Loucy (cell line): ENCODE measurements around the gene SMARCD3.
A peak's percentile ranks its signal among the peaks of the same experiment; 100 is the strongest.

Source experiments
- H2AFZ ChIP-seq: fragments of 200-600 bp; sonication (generic); 2 replicates; pipeline ENCODE4 v1.6.0; 2016; ENCODE audit warnings: antibody characterized with exemption, mild to moderate bottlenecking, low read length, moderate library complexity
- H3F3A ChIP-seq: fragments of 200-600 bp; 2 replicates; pipeline ENCODE4 v1.6.0; 2016; ENCODE audit warnings: antibody characterized with exemption, low read depth, mild to moderate bottlenecking
- H3K27me3 ChIP-seq: fragments of 200-600 bp; sonication (generic); 2 replicates; pipeline ENCODE4 v1.6.1; 2014; ENCODE audit warnings: low read length, mild to moderate bottlenecking; ENCODE audit not compliant: insufficient read depth, poor library complexity, severe bottlenecking
- H3K36me3 ChIP-seq: fragments of 200-600 bp; sonication (generic); 2 replicates; pipeline ENCODE4 v1.6.1; 2016; ENCODE audit warnings: low read length; ENCODE audit not compliant: insufficient read depth
- H3K4me1 ChIP-seq: fragments of 200-600 bp; sonication (generic); 2 replicates; pipeline ENCODE4 v1.5.1; 2014; ENCODE audit warnings: low read length, mild to moderate bottlenecking; ENCODE audit not compliant: insufficient read depth, poor library complexity, severe bottlenecking
- H3K4me2 ChIP-seq: fragments of 200-600 bp; sonication (generic); 2 replicates; pipeline ENCODE4 v1.6.0; 2014; ENCODE audit warnings: antibody characterized with exemption, low read length, low read depth, mild to moderate bottlenecking; ENCODE audit not compliant: poor library complexity, severe bottlenecking
- H3K4me3 ChIP-seq: fragments of 200-600 bp; sonication (generic); 2 replicates; pipeline ENCODE4 v1.5.1; 2014; ENCODE audit warnings: low read length, mild to moderate bottlenecking, mixed read lengths; ENCODE audit not compliant: poor library complexity, severe bottlenecking
- H3K79me2 ChIP-seq: fragments of 200-600 bp; sonication (generic); 2 replicates; pipeline ENCODE4 v1.6.1; 2014; ENCODE audit warnings: low read length; ENCODE audit not compliant: insufficient read depth
- H3K9ac ChIP-seq: fragments of 200-600 bp; sonication (generic); 2 replicates; pipeline ENCODE4 v1.6.0; 2014; ENCODE audit warnings: mild to moderate bottlenecking, low read depth, low read length, moderate library complexity; ENCODE audit not compliant: poor library complexity, severe bottlenecking
- H3K9me2 ChIP-seq: fragments of 200-600 bp; sonication (generic); replicated peaks from 2 replicates; pipeline ENCODE4 v1.6.1; 2016; ENCODE audit warnings: low read depth, low read length, mixed read lengths
- H3K9me3 ChIP-seq: fragments of 200-600 bp; sonication (generic); 2 replicates; pipeline ENCODE4 v1.6.1; 2014; ENCODE audit warnings: mild to moderate bottlenecking, antibody characterized with exemption, low read length, low read depth; ENCODE audit not compliant: insufficient read depth
- H4K20me1 ChIP-seq: fragments of 200-600 bp; sonication (generic); 2 replicates; pipeline ENCODE4 v1.6.0; 2014; ENCODE audit warnings: antibody characterized with exemption, low read length, mild to moderate bottlenecking; ENCODE audit not compliant: insufficient read depth, poor library complexity, severe bottlenecking
- EZH2phosphoT487 ChIP-seq: fragments of 200-600 bp; IDR thresholded peaks from 2 replicates; pipeline ENCODE4 v1.6.1; 2018; ENCODE audit warnings: antibody characterized with exemption, mild to moderate bottlenecking, moderate library complexity, borderline replicate concordance
- TF ChIP-seq, protein P1 (sequence below): fragments of 200-600 bp; sonication (generic); conservative IDR thresholded peaks from 2 replicates; pipeline ENCODE4 v1.5.1; 2014; ENCODE audit warnings: mild to moderate bottlenecking, antibody characterized with exemption, low read length

The SMARCD3 gene

DNA sequence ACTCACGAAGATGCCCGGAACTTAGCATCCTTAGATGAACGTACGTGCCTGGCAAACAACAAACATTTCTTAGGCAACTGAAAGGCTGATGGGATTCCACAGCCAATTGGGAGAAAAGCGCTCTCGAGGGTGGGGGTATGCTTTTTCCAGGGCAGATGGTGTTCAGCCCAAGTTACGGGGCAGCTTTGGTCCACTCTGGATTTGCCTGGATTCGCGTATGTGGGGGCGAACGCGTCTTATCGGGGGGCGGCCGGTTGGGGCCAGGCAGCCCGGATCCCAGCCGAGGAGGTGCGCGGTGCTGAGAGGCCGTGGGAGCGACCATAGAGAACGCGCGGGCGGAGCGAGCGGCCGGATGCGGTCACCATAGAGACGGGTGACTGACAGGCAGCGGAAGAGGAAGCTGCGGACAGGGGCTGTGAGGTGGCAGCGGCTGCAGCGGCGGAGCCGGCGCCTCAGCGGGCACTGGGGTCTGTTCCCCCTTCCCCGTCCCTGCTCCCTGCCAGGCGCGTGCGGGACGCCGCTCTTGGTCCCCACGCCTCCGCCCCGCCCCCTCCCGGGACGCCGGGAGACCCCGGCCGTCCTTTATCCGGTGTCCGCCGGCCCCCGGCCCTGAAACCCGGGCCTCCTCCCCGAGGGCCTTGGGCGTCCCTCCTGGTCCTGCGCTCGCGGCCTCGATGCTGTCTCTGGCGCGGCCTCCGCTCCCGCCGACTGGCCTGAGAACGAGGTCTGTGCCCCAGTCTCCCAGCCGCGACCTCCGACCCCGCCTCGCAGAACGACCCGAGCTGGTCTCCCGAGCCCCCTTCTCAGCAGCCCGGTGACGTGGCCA, 16.2 kb downstream of the SMARCD3 start, which contains the start of gene CHPF2:
Gene CHPF2, plus strand, starts transcription at position 393 of the 826 bp plus-strand sequence. CDS start 1,529 bp downstream, outside the sequence.
- Histone ChIP-seq H3K4me1 (peaks cover 28% of the 10 kb centered on the region), H3K79me2 (peaks cover 45% of the 10 kb centered on the region), H3K9me3 (no peaks in the 10 kb centered on the region), H3K4me2 (peak within 1 kb of the TSS; percentile 91), H3K9ac (peak within 1 kb of the TSS; percentile 99), H3K36me3 (peaks cover 6% of the 10 kb centered on the region; the same call in 1 of the 2 replicates), H3K27me3 (peaks cover 5% of the 10 kb centered on the region), H3K9me2 (no peaks in the 10 kb centered on the region), H3F3A (no peaks in the 10 kb centered on the region), H3K4me3 (peak within 1 kb of the TSS; percentile 99), H4K20me1 (peaks cover 38% of the 10 kb centered on the region), H2AFZ (peak within 1 kb of the TSS; percentile 96)
- TF ChIP-seq, protein P1, sequence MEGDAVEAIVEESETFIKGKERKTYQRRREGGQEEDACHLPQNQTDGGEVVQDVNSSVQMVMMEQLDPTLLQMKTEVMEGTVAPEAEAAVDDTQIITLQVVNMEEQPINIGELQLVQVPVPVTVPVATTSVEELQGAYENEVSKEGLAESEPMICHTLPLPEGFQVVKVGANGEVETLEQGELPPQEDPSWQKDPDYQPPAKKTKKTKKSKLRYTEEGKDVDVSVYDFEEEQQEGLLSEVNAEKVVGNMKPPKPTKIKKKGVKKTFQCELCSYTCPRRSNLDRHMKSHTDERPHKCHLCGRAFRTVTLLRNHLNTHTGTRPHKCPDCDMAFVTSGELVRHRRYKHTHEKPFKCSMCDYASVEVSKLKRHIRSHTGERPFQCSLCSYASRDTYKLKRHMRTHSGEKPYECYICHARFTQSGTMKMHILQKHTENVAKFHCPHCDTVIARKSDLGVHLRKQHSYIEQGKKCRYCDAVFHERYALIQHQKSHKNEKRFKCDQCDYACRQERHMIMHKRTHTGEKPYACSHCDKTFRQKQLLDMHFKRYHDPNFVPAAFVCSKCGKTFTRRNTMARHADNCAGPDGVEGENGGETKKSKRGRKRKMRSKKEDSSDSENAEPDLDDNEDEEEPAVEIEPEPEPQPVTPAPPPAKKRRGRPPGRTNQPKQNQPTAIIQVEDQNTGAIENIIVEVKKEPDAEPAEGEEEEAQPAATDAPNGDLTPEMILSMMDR = no peak
- TF ChIP-seq EZH2phosphoT487 = no peak

DNA sequence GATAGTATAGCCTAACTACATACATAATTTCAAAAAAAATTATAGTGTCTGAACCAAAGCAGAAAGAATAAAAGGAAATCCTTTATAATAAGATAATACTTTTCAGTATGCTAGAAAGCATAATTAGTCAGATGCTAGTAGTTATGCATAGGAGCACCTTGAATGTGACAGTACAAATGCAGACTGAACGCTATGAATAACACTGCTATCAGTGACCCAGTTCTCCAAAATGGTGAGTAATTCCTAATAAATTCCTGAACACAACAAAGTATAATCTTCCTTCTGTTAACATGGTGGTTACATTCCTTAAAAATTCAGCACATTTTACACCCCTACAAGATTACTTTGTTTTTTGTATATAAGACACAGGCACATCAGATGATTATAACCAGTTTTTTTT, 17.4 kb downstream of the SMARCD3 start:
- H3K36me3 ChIP-seq = no peaks in the 10 kb centered on the region; the same call in 1 of the 2 replicates
- H3K4me1 ChIP-seq = peaks cover 31% of the 10 kb centered on the region
- H3K9me3 ChIP-seq = no peaks in the 10 kb centered on the region
- peaks cover 54% of the 10 kb centered on the region for H3K79me2 ChIP-seq
- TF ChIP-seq, protein P1 = no peak
- no peak for TF ChIP-seq EZH2phosphoT487
- H3K4me2 ChIP-seq = peak overlapping the region; percentile 91
- H3K9me2 ChIP-seq = no peaks in the 10 kb centered on the region
- no peaks in the 10 kb centered on the region for H3F3A ChIP-seq
- peaks cover 5% of the 10 kb centered on the region for H3K27me3 ChIP-seq
- H4K20me1 ChIP-seq = peaks cover 40% of the 10 kb centered on the region
- no peak overlapping the region for H2AFZ ChIP-seq
- H3K9ac ChIP-seq = no peak overlapping the region
- H3K4me3 ChIP-seq = peak overlapping the region; percentile 99

DNA sequence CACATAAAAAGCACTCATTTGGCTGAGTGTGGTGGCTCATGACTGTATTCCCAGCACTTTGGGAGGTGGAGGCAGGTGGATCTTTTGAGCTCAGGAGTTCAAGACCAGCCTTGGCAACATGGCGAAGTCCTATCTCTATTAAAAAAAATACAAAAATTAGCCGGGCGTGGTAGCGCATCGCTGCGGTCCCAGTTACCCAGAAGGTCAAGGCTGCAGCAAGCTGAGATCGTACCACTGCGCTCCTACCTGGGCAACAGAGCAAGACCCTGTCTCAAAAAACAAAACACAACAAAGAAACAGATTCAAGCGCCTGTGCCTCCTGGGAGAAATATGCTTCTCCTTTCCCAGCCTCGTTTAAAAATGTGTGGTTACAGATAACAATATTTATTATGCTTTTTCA, 19.2 kb downstream of the SMARCD3 start:
- Histone ChIP-seq H3K4me2 (no peak overlapping the region), H4K20me1 (peaks cover 27% of the 10 kb centered on the region), H3K27me3 (peaks cover 5% of the 10 kb centered on the region), H3K9me2 (no peaks in the 10 kb centered on the region), H3K79me2 (peaks cover 54% of the 10 kb centered on the region), H3F3A (no peaks in the 10 kb centered on the region), H3K36me3 (no peaks in the 10 kb centered on the region; the same call in 1 of the 2 replicates), H3K9me3 (no peaks in the 10 kb centered on the region), H3K9ac (no peak overlapping the region), H3K4me1 (peaks cover 37% of the 10 kb centered on the region), H2AFZ (no peak overlapping the region), H3K4me3 (no peak overlapping the region)
- TF ChIP-seq, protein P1 = no peak
- TF ChIP-seq EZH2phosphoT487 = no peak
